Glomerular visceral epithelial cell (primary cell): ENCODE data around the gene LTBP1.
"Not testable (repeated sequence)": the region's sequence is repeated elsewhere in the genome, so short reads cannot be mapped to it uniquely, and the experiment has no call there.

Source experiments
- DNase-seq: peaks from one replicate; pipeline ENCODE4 v3.0.0-alpha.2; 2016; ENCODE audit errors: extremely low spot score

The LTBP1 gene

GRCh38 chr2:33381301-33381858 is 434.6 kb downstream of the LTBP1 start:
- no peak for DNase-seq

GRCh38 chr2:33383855-33384598 is 437.3 kb downstream of the LTBP1 start:
- DNase-seq = no peak

DNA sequence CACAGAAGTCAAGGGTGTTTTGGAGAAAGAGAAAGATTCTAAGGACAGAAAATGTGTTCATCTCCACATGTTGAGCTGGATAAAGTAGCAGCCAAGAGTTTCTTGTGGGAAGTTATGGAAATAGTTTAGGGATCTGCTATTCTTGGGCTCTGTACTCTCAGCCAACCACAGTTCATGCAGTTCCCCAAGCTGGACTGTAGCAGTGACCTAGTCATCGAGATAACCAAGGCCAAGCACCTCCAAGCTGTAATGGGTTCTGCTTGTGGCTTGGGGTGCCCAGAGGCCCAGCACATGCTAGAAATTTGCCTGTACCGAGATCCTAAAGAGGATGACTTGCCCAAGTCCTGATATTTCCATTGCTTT is 437.8 kb downstream of the LTBP1 start:
- DNase-seq = no peak

DNA sequence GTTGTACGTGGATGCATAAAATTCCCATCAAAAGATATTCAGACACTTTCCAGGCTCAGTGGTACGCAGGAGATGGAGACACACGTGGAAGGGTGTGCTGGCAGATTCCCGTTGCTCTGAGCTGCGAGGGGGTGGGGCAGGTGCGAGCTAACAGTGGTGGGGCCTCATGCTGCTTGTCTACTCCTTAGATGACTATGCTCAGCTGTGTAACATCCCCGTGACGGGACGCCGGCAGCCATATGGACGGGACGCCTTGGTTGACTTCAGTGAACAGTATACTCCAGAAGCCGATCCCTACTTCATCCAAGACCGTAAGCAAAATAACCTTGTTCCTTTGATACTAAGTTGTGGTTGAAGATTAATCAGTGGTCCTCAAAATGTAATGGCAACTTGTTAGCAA is 442.2 kb downstream of the LTBP1 start:
- DNase-seq = no peak

GRCh38 chr2:33389695-33390094 is 442.9 kb downstream of the LTBP1 start:
- not testable (repeated sequence) for DNase-seq

DNA sequence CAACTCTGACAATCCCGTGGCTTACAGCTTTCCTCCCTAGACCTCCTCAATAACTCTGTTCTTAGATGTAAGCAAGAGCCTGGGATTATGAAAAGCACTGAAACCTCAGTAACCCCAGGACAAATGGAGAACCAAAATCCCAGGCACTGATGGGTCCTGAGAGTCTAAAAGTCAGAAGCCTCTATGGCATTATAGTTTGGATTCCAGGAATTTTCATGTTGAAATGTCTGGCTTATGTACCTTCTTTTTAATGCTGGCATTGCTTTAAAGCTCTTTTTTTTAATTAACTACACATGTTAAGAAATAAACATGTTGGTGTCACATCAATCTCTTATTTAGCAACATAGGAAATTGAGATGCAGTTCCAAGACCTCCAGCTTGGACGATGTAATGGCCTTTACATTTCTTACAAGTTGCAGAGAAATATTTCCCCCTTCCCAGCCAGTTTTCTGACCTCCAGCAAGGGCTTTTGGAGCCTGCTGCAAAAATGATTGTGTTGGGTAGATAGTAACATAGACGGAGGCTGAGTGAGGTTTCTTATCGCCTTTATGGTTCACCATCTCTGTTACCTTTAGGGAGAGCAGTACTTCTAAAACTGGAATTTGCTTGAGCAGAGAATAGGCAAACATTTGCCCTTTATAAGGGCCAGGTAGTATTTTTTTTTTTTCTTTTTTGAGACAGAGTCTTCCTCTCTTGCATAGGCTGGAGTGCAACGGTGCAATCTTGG is 444.9 kb downstream of the LTBP1 start:
- no peak for DNase-seq

GRCh38 chr2:33392366-33392765 is 445.6 kb downstream of the LTBP1 start:
- DNase-seq = no peak

DNA sequence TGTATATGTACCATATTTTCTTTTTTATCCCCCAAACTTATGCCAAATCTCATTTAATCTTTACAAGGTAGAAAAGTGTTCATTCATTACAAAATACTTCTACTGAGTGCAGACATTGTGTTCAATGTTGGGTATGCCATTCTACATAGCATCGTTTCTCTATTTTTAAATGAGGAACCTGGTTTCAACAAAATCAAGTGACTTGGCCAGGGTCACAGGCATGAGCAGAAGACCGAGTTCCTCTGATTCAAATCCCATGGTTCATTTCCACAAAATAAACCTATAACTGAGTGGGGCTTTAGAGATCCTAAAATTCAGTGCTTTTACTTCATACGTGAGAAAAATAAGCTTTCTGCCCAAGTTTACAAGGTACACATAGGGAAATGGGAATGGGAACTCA is 448.3 kb downstream of the LTBP1 start:
- DNase-seq = no peak

GRCh38 chr2:33395655-33396249 is 449.0 kb downstream of the LTBP1 start:
- DNase-seq = peak; percentile 46

DNA sequence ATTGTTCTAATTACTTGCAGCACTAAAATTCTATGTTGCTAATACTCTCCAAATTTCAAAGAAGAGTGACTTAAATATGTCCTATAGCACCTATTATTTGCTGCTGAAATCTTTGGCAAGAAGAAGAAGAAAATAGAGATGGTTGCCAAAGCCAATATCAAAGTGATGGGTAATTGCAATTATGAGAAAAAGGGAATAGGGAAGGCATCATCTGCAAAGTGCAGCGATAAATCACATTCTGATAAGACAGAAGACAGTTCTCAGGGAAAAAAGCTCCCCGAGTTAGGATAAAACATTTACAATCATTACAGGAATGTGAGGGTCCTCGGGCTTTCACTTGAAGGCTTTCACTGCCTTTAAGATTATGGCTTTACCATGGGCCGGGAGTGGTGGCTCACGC is 457.6 kb downstream of the LTBP1 start:
- no peak for DNase-seq

- DNase-seq = peak; percentile 17
These were observed 459.9 kb downstream of the LTBP1 start for GRCh38 chr2:33406622-33407021.

- DNase-seq = no peak
These were observed 461.4 kb downstream of the LTBP1 start for GRCh38 chr2:33408109-33408508.

GRCh38 chr2:33409417-33409955 is 462.7 kb downstream of the LTBP1 start:
- DNase-seq = no peak

DNA sequence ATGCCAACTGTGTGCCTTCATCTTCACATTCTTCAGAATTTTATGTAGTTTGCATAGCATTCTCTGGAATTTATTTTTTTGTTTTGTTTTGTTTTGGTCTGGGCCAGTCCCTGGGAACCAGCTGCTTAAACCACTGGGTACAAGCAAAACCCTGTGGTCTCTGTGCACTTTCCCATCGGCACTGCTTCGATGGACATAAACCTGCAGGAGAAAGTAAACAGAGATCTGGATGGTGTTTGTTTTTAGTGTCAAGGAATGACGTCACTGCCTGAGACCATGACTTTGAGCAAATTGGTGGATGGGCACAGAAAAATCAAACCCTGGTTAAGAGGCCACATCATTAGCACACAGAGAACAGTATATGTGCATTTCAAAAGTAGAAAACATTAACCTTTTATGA is 465.0 kb downstream of the LTBP1 start:
- no peak for DNase-seq

- no peak for DNase-seq
These were observed 466.2 kb downstream of the LTBP1 start for GRCh38 chr2:33412920-33413319.

DNA sequence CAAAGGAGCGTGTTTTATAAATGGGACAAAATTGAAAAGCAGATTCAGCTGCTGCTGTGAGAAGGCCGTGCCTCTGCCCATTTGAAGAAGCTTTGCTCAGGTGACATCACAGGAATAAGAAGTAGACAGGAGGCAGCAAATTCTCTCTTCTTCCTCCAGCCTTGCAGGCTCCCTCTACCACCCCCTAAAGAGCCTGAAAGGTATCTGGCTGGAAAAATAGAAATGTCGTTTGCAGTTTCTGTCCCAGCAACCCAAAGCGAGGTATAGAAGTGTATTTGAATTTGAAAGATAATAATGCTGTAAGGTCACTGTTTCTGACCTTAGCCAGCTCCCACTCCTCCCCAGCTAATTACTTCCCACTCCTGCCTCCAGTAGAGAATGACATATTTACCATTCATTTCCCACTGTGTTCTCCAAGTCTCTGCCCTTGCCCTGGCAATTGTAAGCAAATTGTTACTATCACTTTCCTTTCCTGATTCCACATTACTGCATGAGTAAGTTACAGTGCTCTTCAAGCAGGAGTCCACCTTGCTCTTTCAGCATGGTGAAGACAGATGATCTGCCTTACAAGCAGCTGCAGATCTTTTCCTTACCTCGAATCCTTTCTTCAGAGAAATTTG is 472.9 kb downstream of the LTBP1 start:
- no peak for DNase-seq

GRCh38 chr2:33420726-33421125 is 474.0 kb downstream of the LTBP1 start:
- DNase-seq = no peak

- no peak for DNase-seq
These were observed 475.1 kb downstream of the LTBP1 start for GRCh38 chr2:33421820-33422219.

DNA sequence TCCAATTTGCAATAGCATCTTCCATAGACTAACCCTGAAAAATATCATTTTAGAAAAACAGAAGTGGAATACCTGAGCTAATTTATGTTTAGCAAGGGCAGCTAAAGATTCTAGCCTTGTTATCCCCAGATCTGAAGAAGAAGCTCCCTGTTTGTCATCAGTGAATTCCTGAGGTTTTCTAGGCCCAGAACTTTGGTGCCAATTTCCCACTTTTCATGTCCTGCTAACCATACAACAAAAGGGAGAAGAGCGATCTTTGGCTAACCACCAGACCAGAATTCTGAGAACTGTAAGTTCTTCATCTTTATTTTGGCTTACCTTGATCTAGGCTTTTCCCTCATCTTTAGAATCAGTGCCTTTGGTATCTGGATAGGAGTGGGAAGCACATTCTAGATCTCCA is 478.4 kb downstream of the LTBP1 start:
- no peak for DNase-seq

DNA sequence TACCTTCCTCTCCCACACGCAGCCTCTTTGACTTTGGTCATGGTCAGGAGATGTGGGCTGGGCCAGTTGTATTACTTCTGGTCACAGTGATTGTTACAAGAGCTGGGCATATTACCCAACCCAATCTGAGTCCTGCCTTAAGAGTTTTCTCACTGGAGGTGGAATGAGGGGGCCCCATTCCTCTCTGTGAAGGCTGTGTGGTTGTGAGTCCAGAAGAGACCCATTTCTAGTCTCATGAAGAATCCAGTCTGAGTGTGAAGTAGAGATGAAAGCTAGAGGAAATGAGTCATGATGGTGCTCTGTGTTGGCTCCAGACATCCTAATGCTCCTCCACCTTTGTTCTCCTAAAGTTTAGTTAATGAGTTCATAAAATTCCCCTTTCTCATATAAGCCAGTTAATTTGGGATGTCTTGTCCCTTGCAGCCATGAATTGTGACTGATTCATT is 478.9 kb downstream of the LTBP1 start:
- DNase-seq = peak; percentile 12

GRCh38 chr2:33426666-33427231 is 480.0 kb downstream of the LTBP1 start:
- DNase-seq = peak; percentile 26

DNA sequence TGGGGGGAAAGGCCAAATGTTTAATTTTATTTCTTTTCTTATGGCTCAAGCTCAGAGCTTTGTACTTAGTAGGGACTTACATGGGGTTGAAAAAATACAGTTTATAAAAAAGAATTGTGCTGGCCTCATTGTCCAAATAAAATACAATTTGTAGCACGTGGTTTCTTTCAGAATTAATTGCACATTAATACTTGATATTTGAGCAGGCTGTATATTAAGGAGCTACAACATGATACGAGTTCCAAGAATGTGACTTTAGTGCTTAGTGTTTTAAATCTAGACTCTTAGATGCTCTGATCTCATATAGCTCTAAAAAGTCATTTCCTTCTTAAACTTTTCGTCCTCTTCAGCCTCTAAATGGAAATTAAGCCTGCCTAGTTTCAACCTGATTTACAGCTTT is 483.3 kb downstream of the LTBP1 start:
- no peak for DNase-seq
